Caco-2 (cell line): Measurements from ENCODE around the gene GLOD5. TPM values are rescaled to one million over a fixed set of nuclear protein-coding genes. Genes with fewer than 3 reads are reported as not detected.

Experiments used
- BruUV-seq: library from RNA; stranded (reverse); fragments of 400-500 nt; replicated peaks from 2 replicates; lab custom pipeline; 2021; lab: Mats Ljungman, UMichigan
- CTCF ChIA-PET: fragments of 300-600 bp; sonication (Branson Sonifier 250); formaldehyde crosslinking; loops from one replicate; lab custom pipeline; 2022; ENCODE audit warnings: antibody characterized with exemption; lab: Charles Lee
- POLR2A ChIA-PET: fragments of 300-600 bp; sonication (Branson Sonifier 250); formaldehyde crosslinking; loops from one replicate; lab custom pipeline; 2022; ENCODE audit warnings: antibody characterized with exemption; lab: Charles Lee
- DNase-seq, 2 experiments: peaks; one replicate each; pipeline versions ENCODE4 v3.0.0 to v3.0.0-alpha.2; 2020 to 2022
- H3K27me3 ChIP-seq: replicated peaks from 2 replicates; pipeline ENCODE4 v1.6.0; 2011; ENCODE audit warnings: low read length; ENCODE audit not compliant: control insufficient read depth, insufficient read depth
- H3K36me3 ChIP-seq: 2 replicates; pipeline ENCODE4 v1.5.1; 2011; ENCODE audit warnings: low read length; ENCODE audit not compliant: control insufficient read depth, insufficient read depth
- H3K4me1 ChIP-seq: fragments of 250-450 bp; sonication (Bioruptor Pico); 2 replicates; pipeline ENCODE4 v1.5.1; 2020; ENCODE audit warnings: mild to moderate bottlenecking
- H3K4me3 ChIP-seq: 2 replicates; pipeline ENCODE4 v1.5.1; 2011; ENCODE audit warnings: low read depth, mild to moderate bottlenecking, control low read depth, low read length
- H3K9me3 ChIP-seq: fragments of 250-450 bp; sonication (Bioruptor Pico); 2 replicates; pipeline ENCODE4 v1.5.1; 2020; ENCODE audit warnings: mild to moderate bottlenecking, moderate library complexity
- H3K27ac Mint-ChIP-seq: one replicate; pipeline ENCODE4 v1.8.0; 2022; ENCODE audit warnings: mixed read lengths; ENCODE audit not compliant: unreplicated experiment
- H3K27me3 Mint-ChIP-seq: one replicate; pipeline ENCODE4 v1.8.0; 2022; ENCODE audit warnings: mixed read lengths; ENCODE audit not compliant: insufficient read depth, unreplicated experiment
- H3K36me3 Mint-ChIP-seq: one replicate; pipeline ENCODE4 v1.8.0; 2022; ENCODE audit warnings: mild to moderate bottlenecking, mixed read lengths; ENCODE audit not compliant: insufficient read depth, unreplicated experiment
- H3K4me1 Mint-ChIP-seq: one replicate; pipeline ENCODE4 v1.8.0; 2022; ENCODE audit warnings: low read depth, mixed read lengths; ENCODE audit not compliant: unreplicated experiment
- H3K4me3 Mint-ChIP-seq: one replicate; pipeline ENCODE4 v1.8.0; 2022; ENCODE audit warnings: mild to moderate bottlenecking, moderate library complexity, mixed read lengths; ENCODE audit not compliant: unreplicated experiment
- H3K9me3 Mint-ChIP-seq: one replicate; pipeline ENCODE4 v1.8.0; 2022; ENCODE audit warnings: mixed read lengths; ENCODE audit not compliant: unreplicated experiment
- CTCF ChIP-seq, 2 experiments: fragments of 200-600 bp in 1 of 2; IDR thresholded peaks; 1 replicate in 1 of 2; 2 replicates in 1 of 2; pipeline versions ENCODE4 v1.5.1 to v1.8.0; 2011 to 2022; ENCODE audit warnings: antibody characterized with exemption in 1 of 2, control low read depth in 1 of 2, inconsistent platforms in 1 of 2, low read depth in 1 of 2, low read length in 1 of 2, mild to moderate bottlenecking in 1 of 2, moderate library complexity in 1 of 2; ENCODE audit not compliant: insufficient read depth in 1 of 2, severe bottlenecking in 1 of 2, unreplicated experiment in 1 of 2
- intact Hi-C: fragments of 100-400 bp; cut with micrococcal nuclease; formaldehyde crosslinking; loops from one replicate; pipeline ENCODE4 v1.10.0; 2022; ENCODE audit not compliant: unreplicated experiment
- total RNA-seq: library from RNA; stranded (reverse); gene quantifications from 2 replicates; pipeline ENCODE4 v1.2.3, GENCODE V29; 2022

The GLOD5 gene
- total RNA-seq, 1 experiment from 2014 or later, result not detected

- Histone ChIP-seq H3K4me1 (no peaks in the 10 kb centered on the region; the same call in 1 of the 2 replicates), H3K4me3 (peak overlapping the region; percentile 58), H3K27me3 (no peaks in the 10 kb centered on the region), H3K36me3 (no peaks in the 10 kb centered on the region; the same call in 1 of the 2 replicates), H3K9me3 (no peaks in the 10 kb centered on the region)
- intact Hi-C loops, result loop anchor here (1.0 to 5.0 kb wide), 5 partner anchors 40 to 115 kb away; partner anchors contain the start of genes GLOD5, PIM2, PQBP1 and SUV39H1
- BruUV-seq, result no TSS peak
- no peak for TF ChIP-seq CTCF (IDR thresholded peaks at IDR 0.05; ENCODE audit: insufficient read depth in 1 of 2, low read depth in 1 of 2, low read length in 1 of 2, severe bottlenecking in 1 of 2, unreplicated experiment in 1 of 2)
- POLR2A ChIA-PET, result interaction anchor here (0.6 to 1.8 kb wide), 7 partner anchors 65 to 399 kb away, joined by 3 to 22 read pairs (median 7); partner anchors contain the start of genes PQBP1, SLC35A2 and TIMM17B
- DNase-seq, result peak; percentile 91 to 93
- H3K4me1 Mint-ChIP-seq, result peaks cover 20% of the 10 kb centered on the region
- no peaks in the 10 kb centered on the region for H3K9me3 Mint-ChIP-seq
- peaks cover 27% of the 10 kb centered on the region for H3K36me3 Mint-ChIP-seq
- H3K4me3 Mint-ChIP-seq, result peak overlapping the region; percentile 98
- CTCF ChIA-PET, result interaction anchor here (0.6 to 1.1 kb wide), 4 partner anchors 10 to 354 kb away, joined by 3 to 4 read pairs (median 3); no protein-coding TSS in a partner anchor
- peak overlapping the region; percentile 99 for H3K27ac Mint-ChIP-seq
- no peaks in the 10 kb centered on the region for H3K27me3 Mint-ChIP-seq
These were observed 40.8 kb downstream of the GLOD5 start for GRCh38 chrX:48802089-48802904.

GRCh38 chrX:48802905-48803200 is 41.3 kb downstream of the GLOD5 start:
- Histone ChIP-seq H3K36me3 (no peaks in the 10 kb centered on the region; the same call in 1 of the 2 replicates), H3K9me3 (no peaks in the 10 kb centered on the region), H3K27me3 (no peaks in the 10 kb centered on the region), H3K4me3 (peak overlapping the region; percentile 58), H3K4me1 (no peaks in the 10 kb centered on the region; the same call in 1 of the 2 replicates)
- ChIA-PET CTCF (no interaction called here), POLR2A (no interaction called here)
- intact Hi-C loops, result loop anchor here (1.0 to 5.0 kb wide), 5 partner anchors 41 to 114 kb away; partner anchors contain the start of genes GLOD5, PIM2, PQBP1 and SUV39H1
- Mint-ChIP-seq H3K27ac (peak overlapping the region; percentile 99), H3K4me1 (peaks cover 20% of the 10 kb centered on the region), H3K9me3 (no peaks in the 10 kb centered on the region), H3K27me3 (no peaks in the 10 kb centered on the region), H3K36me3 (peaks cover 27% of the 10 kb centered on the region), H3K4me3 (peak overlapping the region; percentile 98)
- no peak for TF ChIP-seq CTCF (IDR thresholded peaks at IDR 0.05; ENCODE audit: insufficient read depth in 1 of 2, low read depth in 1 of 2, low read length in 1 of 2, severe bottlenecking in 1 of 2, unreplicated experiment in 1 of 2)
- DNase-seq, result no peak
- TSS peak; percentile 81 for BruUV-seq

- Histone ChIP-seq H3K27me3 (no peaks in the 10 kb centered on the region), H3K36me3 (no peaks in the 10 kb centered on the region; the same call in 1 of the 2 replicates), H3K9me3 (no peaks in the 10 kb centered on the region), H3K4me1 (no peaks in the 10 kb centered on the region), H3K4me3 (no peak overlapping the region)
- Mint-ChIP-seq H3K27ac (no peak overlapping the region), H3K27me3 (no peaks in the 10 kb centered on the region), H3K36me3 (peaks cover 27% of the 10 kb centered on the region), H3K9me3 (no peaks in the 10 kb centered on the region), H3K4me1 (peaks cover 15% of the 10 kb centered on the region), H3K4me3 (no peak overlapping the region)
- no TSS peak for BruUV-seq
- POLR2A ChIA-PET, result no interaction called here
- no peak for TF ChIP-seq CTCF (IDR thresholded peaks at IDR 0.05; ENCODE audit: insufficient read depth in 1 of 2, low read depth in 1 of 2, low read length in 1 of 2, severe bottlenecking in 1 of 2, unreplicated experiment in 1 of 2)
- DNase-seq, result peak in 1 of 2 experiments; percentile 12
- CTCF ChIA-PET, result interaction anchor here (0.6 to 1.3 kb wide), 2 partner anchors 105 to 140 kb away, joined by 3 to 4 read pairs; partner anchors contain the start of gene SLC35A2
- intact Hi-C loops, result no loop called here
These were observed 44.5 kb downstream of the GLOD5 start for GRCh38 chrX:48806081-48806480.
